Hematopoietic multipotent progenitor cell treated with erythropoietin and hydrocortisone succinate and interleukin-3 and kit ligand, for 4 days (in vitro differentiated cells): Measurements from ENCODE around the gene TRIO.

Experiments
- DNase-seq: peaks from one replicate; pipeline ENCODE4 v3.0.0-alpha.2; 2015

The TRIO gene

DNA sequence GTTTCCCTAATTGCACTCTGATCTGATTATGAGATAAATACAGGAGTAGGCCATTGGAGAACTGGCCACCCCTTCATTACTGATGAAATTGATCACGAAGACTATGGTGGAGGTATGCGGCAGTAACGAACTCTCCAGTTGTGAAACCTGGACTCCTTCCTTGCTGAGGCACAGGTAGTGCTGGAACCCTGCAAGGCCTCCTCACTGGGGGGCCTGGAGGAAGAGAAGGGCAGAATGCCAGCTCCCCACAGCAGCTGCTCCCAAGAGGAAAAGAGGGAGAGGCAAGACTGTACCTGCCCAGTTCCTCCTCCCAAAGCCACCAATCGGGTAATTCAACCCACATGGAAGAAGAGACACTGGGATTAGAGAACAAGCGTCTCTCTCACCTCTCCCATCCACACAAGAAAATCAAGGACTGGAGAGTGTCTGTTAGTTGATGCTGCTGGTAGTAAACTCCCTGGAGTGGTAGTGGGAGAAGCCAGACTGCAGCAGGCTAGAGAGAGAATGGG, 19.1 kb upstream of the TRIO start:
- no peak for DNase-seq

DNA sequence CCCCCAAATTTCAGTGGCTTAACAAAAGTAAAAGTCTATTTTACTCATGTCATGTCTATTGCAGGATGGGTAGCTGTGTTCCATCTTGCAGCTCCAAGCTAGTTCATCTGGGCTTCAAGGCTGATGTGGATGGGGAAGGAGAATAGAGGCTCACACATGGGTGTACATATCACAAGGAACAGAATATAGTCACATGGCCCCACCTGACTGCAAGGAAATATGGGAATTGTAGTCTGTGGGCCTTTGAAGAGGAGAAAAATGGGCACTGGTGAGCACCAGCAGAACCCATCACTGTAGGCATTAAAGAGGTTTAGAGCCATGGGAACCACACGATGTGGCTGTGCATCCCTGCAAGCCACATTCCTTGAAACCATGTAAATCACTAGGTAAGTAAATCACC, 17.9 kb upstream of the TRIO start:
- DNase-seq, result no peak

DNA sequence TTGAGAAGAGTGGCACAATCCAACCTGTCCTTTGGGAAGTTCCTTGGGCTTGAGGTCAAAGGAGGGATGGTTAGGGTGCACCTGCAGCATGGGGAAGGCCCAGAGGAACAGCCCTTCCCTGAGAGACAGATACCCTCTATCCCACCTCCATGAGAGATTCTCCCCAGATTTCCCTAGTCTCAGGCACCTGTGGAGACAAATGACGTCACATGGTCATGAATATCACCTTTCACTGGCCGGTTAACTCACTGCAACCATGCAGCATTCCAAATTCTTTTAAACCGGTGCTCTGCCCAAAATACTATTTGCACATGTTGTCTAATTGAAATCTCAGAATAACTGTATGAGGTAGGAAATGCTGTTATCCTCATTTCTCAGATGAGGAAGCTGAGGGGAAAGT, 15.6 kb upstream of the TRIO start:
- no peak for DNase-seq

DNA sequence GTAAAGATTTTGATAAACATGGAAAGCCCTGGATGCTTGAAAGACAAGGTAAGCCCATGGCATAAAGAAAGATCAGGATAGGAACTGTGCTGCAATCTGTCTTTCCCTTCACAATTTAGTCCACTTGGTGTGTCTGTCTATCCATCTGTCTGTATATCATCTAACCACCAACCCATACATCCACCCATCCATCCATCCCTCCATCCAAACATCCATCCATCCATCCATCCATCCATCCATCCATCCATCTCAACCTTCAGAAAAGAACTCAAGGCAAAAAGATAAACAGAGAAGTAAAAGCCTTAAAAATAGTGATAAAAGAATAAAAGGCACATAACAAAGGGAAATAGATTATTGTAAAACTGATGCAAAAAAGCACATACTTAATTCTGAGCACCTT, 15.1 kb upstream of the TRIO start:
- DNase-seq, result no peak

DNA sequence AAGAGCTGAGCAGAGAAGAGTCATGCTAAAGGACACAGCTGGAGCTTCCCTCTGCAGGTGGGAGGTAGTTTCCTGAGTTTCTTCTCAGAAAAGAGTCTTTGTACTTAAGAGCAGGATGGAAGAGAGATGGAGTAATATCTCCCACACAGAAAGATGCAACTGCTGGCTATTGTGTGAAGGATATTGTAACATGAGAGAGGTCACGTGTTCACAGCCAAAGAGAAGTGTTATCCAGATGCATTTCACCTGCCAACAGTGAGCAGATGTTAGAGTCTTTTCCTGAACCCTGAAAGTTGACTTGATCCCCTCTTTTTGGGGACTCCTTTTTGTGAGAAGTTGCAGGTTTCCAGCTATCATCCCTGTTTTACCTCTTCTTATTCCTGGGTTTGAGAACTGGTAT, 14.0 kb upstream of the TRIO start:
- no peak for DNase-seq

DNA sequence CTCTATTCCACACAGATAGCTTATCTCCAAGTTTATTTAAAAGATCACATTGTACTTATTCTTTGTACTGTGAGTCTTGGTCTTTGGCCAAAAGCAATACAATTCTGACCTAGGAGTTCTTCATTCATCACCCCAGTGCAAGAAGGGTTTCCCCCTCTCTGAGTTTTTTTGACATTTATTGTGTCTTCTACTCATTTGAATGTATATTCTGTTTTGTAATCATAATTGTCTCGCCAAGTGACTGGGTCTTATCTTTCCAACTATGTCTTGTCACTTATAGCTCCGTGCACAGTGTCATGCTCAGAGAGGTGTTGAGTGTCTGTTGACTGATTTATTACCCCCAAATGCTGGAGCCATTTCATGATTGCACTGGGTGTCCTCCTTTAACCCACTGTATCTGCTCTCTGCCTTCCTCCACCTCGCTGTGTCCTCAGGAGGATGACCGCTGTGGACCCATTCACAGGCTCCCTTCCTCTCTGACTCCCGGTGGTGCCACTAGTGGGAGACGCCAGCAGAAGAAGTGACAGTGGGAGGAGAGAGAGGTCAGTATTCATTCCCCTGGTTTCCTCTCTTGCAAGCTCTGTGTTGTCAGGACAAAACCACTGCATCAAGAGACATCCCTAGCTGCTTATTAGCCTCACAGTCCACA, 11.2 kb upstream of the TRIO start:
- DNase-seq, result no peak

DNA sequence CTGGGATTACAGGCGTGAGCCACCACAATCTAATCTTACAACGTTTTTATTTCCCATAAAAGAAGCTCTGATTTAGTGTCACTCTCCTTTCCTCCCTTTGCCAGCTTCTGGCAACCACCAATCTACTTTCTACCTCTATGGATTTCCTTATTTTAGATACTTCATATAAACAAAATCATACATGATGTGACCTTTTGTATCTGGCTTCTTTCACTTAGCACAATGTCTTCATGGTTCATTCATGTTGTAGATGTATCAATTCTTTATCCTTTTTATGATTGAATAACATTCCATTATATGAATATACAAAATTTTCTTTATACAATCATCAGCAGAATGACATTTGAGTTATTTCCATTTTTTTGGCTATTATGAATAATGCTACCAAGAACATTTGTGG, 9.7 kb upstream of the TRIO start:
- no peak for DNase-seq

DNA sequence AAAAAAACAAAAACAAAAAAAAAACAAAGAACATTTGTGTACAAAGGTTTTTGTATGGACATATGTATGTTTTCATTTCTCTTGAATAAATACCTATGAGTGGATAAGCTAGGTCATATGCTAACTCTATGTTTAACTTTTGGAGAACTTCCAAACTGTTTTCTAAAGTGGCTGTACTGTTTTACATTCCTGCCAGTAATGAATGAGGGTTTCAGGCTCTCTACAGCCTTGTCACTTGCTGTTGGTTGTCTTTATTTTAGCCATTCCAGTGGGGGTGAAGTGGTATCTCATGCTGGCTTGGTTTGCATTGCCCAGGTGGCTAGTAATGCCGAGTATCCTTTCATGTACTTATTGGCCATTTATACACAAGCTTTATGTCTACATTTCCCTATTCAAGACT, 9.1 kb upstream of the TRIO start:
- no peak for DNase-seq

DNA sequence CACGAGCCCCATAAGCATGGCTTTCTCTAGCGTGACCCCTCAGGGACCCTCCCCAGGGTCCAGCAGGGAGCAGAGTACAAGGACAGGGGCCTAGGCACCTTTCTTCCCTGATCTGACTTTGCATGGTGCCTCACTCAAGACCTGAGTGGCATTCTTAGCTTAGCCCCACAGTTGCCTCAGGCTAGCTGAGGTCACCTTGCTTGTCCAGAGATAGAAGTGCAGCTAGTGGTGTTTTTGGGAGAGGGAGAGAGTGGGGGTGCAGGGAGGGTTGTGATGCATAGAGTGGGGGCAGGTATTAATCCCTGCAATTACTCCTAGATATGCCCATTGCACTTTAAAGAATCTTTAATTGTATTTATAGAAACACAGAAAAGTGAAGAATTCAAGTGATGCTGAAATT, 8.4 kb upstream of the TRIO start:
- no peak for DNase-seq

DNA sequence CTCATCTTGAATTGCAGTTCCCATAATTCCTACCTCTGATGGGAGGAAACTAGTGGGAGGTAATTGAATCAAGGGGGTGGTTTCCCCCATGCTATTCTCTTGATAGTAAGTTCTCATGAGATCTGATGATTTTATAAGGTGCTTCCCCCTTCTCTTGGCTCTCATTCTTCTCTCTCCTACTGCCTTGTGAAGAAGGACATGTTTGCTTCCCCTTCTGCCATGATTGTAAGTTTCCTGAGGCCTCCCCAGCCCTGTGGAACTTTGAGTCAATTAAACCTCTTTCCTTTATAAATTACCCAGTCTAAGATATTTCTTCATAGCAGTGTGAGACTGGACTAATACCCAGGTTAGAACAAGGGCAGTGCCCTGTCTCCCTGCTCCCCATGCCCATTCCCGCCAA, 7.5 kb upstream of the TRIO start:
- DNase-seq, result no peak

DNA sequence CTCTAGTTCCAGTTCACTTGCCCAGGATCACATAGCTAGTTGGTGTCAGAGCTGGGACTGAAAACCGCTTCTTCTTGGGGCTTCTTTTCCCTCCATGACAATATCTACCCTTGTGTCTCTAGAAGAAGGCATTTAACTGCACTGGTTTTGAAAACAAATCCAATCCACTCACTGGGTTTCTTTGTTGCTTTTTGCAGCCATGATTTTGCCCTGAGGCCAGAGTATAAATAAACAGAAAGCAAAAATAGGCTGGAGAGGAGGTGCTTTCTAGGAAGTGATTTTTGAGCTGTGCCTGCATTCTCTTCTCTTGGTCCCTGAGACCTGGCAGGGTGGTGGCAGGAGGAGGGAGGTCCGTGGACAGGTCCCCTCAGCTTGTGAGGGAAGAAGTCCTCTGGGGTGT, 6.9 kb upstream of the TRIO start:
- DNase-seq, result no peak

DNA sequence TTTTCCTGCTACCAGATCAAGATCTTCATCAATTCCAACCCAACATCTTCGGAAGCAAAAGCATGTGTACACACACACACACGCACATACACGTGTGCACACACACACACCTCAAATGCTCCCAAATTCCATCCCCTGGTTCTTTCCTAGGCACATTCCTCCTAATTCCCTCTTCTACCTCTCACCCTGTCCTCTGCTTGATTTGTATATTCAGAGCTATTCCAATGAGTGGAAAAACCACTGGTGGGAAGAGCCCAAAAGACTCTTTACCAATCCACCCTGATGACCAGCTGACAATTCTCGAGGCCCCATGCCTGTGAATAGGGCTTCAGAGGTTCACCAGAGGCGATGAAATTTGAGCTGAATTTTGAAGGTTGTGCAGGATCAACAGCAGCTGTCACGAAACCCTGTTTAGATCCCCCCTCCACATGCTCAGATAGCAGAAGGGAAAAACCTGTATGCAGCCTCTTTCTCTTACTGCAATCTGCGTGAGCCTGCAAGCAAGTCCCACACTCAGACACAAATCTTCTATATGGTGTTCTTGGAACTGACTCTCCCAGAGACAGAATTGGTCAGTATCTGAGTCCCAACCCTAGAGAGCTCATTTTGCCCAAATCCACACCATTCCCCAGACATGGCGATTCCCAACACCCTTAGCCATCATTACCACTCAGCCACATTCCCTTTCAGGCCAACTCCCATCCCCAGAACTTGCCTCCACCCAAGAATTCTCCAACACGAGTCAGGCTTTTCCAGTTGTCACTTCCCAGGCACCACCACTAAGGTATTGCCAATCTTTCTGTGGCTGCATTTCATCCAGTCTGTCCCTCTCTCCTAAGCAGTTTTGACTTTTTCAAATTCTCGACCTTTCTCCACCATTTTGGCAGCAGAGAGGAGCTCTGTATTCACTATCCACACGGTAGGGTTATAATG, 4.3 kb upstream of the TRIO start:
- DNase-seq, result no peak

DNA sequence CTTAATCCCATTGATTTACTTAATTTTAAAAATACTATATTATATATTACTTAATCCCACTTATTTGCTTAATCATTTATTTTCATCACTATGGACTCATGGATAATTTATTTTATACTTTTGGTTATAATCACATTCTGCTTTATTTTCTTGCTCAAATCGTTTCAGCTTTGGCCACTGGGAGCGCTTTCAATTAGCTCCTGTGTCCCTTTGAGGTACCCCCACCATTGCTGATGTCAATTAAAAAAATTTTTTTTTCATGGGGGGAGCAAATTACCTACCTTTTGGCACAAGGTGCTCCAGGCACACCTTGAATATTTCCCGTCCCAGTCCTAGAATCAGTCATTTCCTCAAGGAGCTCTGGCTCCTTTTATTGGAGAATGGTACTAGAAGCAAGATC, 1.4 kb upstream of the TRIO start:
- no peak for DNase-seq

DNA sequence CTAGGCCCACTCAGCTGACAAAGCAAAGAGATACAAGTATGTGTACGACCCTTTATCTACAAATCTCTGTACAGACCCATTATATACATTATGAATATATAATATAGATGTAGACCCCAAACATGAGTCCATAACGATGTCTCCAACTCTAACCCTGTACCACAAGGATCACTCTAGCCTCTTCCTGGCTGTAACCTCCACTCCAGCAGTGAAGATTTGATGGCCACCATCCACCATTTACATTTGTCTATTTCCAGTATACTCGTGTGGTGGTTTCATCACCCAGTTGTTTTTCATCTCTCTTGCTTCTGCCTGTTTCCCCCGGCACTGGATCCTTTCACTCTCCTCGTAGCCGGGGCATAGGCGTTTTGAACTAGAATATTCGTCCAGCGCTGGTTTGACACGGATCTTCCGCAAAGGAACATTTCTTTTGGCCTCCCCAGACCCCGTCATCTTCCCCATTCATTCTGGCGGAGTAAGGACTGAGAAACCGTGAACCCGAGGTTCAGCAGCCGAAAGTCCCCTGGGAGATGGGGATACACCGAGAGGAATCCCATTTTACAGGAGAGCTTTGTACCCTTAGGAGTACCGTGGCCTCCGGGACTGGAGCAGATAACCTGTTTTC, 828 bp upstream of the TRIO start:
- DNase-seq, result peak; percentile 26

DNA sequence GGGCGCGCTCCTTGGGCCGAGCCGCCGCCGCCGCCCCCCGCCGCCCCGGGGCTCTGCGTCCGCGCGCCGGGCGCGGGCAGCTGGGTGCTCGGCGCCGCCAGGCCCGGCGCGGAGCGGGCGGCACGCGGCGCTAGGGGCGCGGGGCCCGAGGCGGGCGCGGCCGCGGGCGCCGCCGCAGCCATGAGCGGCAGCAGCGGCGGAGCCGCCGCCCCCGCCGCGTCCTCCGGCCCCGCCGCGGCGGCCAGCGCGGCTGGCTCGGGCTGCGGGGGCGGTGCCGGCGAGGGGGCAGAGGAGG, 351 bp downstream of the TRIO start:
- no peak for DNase-seq

DNA sequence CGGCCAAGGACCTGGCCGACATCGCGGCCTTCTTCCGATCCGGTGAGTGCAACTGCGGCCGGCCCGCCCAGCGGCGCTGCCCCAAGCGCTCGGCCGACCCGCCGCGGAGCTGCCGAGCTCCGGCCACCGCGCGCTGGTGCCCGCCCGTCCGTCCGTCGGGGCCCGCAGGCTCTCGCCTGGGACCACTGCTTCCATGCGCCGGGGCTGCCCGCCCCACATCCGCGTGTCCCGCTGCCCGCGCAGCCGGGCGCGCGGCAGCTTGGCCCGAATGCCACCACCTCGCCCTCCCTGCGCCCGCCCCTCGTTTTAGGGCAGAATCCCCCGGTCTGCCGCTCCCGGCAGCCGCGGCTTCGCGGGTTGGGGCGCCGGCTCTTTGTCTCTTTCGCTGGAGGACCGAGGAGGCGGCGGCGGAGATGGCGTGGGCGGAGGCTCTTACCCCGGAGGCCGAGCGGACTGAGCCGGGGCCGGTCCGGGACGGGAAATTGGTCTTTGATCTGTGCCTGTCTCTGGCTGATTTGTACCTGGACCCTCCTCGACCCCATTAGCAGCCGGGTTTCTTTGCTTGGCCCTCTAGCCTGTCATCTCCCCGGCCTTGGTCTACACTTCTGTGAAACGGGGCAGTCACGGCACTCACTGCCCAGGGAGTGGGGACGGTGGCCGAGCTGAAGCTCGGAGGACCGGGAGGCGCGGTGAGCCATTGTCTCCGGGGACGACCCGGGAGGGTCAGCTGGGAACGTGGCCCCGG, 871 bp downstream of the TRIO start:
- DNase-seq, result peak; percentile 58

DNA sequence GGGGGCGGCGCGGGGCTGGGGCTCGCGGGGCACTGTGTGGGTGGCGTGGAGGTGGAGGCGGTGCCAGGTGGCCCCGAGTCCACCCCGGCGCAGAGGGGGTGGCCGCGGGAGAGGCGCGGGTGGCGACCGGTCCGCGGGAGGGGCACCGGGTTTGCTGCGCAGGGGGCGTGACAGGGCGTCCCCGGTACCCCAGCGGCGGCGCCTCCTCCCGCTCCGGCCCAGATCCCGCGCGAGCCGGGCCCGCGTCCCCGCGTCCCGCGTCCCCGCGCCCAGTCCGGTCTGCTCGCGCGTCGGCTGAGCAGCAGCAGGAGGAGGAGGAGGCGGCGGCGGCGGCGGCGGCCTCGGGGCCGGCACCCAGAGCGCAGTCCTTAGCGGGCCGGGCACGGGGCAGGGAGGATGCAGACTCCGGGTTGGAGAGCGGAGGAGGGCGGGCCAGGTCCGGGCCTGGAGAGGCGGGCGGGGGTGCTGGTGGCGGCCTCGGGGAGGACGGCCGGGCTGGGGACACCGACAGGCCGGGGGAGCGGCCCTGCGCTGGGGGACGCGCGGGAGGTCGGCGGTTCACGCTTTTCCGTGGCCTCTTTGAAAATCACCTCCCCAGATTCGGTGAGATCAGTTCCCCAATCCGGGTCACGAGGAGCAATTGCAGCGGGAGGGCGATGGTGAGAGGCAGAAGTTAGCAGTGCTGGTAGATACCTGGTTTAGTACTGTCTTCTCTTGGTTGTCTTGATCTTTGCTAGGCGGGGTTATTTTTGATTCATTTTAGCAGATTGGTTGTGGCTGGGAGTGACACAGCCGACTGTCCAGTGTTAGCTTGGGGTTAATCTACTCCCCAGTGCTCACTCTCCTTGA, 1.7 kb downstream of the TRIO start:
- DNase-seq, result peak; percentile 89

DNA sequence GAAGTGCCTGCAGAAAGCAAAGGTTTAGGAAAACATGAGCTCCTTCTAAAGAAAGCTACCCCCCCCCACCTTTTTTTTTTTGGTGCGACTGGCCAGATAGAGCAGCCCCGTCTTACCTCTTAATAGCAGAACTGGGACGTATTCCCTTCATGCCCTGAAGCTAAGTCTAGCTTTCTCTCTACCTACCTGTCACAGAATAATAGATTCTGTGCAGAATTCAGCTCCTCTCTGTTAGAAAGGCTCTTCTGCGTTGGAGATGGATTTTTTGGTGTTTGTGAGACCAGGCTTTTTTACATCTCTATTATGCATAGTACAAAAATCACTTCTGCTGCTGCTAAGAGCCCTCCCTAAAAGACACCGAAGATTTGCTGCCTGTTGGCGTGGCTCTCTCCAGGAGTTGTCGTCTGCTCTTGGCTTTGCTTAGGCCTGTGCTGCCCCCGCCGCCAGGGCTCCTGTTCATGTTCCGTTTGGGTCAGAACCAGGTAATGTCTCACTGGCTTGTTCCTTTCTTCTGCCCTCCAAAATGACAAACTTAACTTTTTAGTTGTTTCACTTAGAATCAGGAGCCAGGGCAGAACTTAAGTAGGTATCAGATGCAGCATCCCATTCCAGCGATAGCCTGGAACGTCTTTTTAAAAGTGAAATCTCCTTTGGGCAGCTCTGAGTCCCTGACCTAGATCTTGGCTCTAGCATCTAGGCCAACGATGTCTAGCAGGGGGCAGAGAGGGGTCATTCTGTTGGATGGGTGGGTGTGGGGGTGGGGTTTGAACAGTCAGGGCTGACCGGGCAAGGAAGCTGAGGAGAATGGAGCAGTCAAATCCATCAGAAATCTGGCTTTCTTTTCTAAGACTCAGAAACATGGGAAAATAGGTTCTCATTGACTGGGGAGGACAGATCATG, 2.5 kb downstream of the TRIO start:
- DNase-seq, result no peak

DNA sequence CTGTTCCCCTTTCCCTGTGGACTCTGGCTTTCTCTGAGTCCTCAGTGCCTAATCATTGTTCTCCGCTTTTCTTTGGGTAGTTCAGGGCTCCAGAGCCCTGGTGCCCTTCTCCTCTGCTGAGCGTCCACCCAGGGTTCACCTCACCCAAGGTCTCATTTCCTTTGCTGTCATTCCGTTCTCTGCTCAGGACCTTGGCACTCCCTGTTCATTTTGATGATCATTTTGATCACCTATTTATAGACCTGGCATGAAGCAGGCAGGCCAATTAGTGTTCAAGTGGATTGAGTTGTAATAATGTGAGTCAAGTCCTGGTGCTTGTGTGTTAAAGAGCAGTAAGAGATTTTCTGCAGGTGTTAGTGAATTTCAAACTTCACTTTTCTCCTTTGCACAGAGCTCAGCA, 3.6 kb downstream of the TRIO start:
- DNase-seq, result no peak

DNA sequence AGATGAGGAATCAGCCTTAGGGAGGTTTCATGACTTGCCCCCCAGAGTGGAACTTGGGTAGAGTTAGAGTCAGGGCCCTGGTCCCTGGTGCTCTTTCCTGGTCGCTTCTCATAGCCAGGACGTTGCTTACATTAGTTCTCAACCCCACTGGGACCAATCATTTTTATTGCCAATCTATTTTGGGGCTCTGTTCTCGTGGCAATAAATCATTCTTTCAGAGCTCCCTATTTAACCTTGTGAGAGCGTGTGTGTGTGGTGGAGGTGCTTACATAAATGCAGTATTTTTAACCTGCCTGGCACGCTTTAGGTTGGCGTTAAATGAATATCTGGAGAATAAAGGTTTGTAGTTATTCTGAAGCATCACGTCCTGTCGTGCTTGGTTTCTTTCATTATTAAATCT, 4.1 kb downstream of the TRIO start:
- DNase-seq, result no peak

DNA sequence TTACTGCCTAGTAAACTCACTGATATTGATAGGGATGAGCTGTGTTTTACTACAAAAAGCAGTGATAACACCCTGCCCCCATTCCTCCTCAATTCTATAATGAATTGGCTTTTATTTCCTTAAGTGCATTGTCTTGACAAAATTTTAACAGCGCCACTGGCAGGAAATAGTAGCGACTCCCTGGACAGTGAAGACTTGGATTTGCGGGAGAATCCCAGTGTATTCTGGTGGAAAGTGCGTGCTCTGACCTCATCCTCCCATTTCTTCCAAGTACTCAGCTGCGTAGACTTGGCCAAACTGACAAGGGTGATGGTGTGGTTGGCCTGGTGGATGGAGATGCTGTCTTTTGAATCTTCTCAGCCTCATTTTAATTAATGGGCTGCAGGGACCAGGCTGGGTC, 5.3 kb downstream of the TRIO start:
- DNase-seq, result no peak
